IPS-15b (cell line): ENCODE results near the gene ZFYVE1.

ENCODE experiments used
- H3K27me3 ChIP-seq: one replicate; pipeline ENCODE4 v1.6.1; 2013; ENCODE audit warnings: low read length; ENCODE audit not compliant: control insufficient read depth, insufficient read depth
- H3K36me3 ChIP-seq: one replicate; pipeline ENCODE4 v1.6.1; 2013; ENCODE audit warnings: low read length; ENCODE audit not compliant: control insufficient read depth, insufficient read depth
- H3K4me1 ChIP-seq: one replicate; pipeline ENCODE4 v1.6.1; 2013; ENCODE audit warnings: mild to moderate bottlenecking, low read length; ENCODE audit not compliant: control insufficient read depth, insufficient read depth
- H3K4me3 ChIP-seq: one replicate; pipeline ENCODE4 v1.5.1; 2013; ENCODE audit warnings: low read depth, low read length
- H3K9ac ChIP-seq: one replicate; pipeline ENCODE4 v1.6.1; 2013; ENCODE audit warnings: low read depth, mild to moderate bottlenecking, low read length
- H3K9me3 ChIP-seq: one replicate; pipeline ENCODE4 v1.6.1; 2013; ENCODE audit warnings: mild to moderate bottlenecking, low read length; ENCODE audit not compliant: control insufficient read depth, insufficient read depth

ZFYVE1 gene

GRCh38 chr14:72929316-72930080 is 97.4 kb downstream of the ZFYVE1 start:
- Histone ChIP-seq H3K4me1 (peaks cover 20% of the 10 kb centered on the region), H3K27me3 (peaks cover 8% of the 10 kb centered on the region), H3K4me3 (no peak overlapping the region), H3K9me3 (no peaks in the 10 kb centered on the region), H3K9ac (no peak overlapping the region), H3K36me3 (no peaks in the 10 kb centered on the region)

GRCh38 chr14:72928872-72929271 is 98.0 kb downstream of the ZFYVE1 start:
- H3K9me3 ChIP-seq, result no peaks in the 10 kb centered on the region
- H3K27me3 ChIP-seq, result peaks cover 8% of the 10 kb centered on the region
- H3K4me3 ChIP-seq, result no peak overlapping the region
- no peak overlapping the region for H3K9ac ChIP-seq
- peaks cover 19% of the 10 kb centered on the region for H3K4me1 ChIP-seq
- H3K36me3 ChIP-seq, result no peaks in the 10 kb centered on the region

- Histone ChIP-seq H3K4me1 (peaks cover 11% of the 10 kb centered on the region), H3K4me3 (peak within 1 kb of the TSS; percentile 92), H3K27me3 (peaks cover 8% of the 10 kb centered on the region), H3K36me3 (no peaks in the 10 kb centered on the region), H3K9me3 (no peaks in the 10 kb centered on the region), H3K9ac (peak within 1 kb of the TSS; percentile 61)
Measured at GRCh38 chr14:72926292-72927028, 100.4 kb downstream of the ZFYVE1 start, which contains the start of gene DCAF4. DCAF4 (plus strand) TSS chr14:72926464; CDS start chr14:72937979, 11,515 bp downstream.

- peak overlapping the region; percentile 47 for H3K9ac ChIP-seq
- no peaks in the 10 kb centered on the region for H3K9me3 ChIP-seq
- peaks cover 11% of the 10 kb centered on the region for H3K4me1 ChIP-seq
- H3K4me3 ChIP-seq, result peak overlapping the region; percentile 79
- H3K36me3 ChIP-seq, result no peaks in the 10 kb centered on the region
- H3K27me3 ChIP-seq, result peaks cover 8% of the 10 kb centered on the region
Measured at GRCh38 chr14:72925815-72926291, 101.1 kb downstream of the ZFYVE1 start.

- H3K27me3 ChIP-seq, result peaks cover 8% of the 10 kb centered on the region
- peak overlapping the region; percentile 79 for H3K4me3 ChIP-seq
- H3K4me1 ChIP-seq, result peaks cover 6% of the 10 kb centered on the region
- peak overlapping the region; percentile 47 for H3K9ac ChIP-seq
- no peaks in the 10 kb centered on the region for H3K36me3 ChIP-seq
- H3K9me3 ChIP-seq, result no peaks in the 10 kb centered on the region
Measured at GRCh38 chr14:72925171-72925759, 101.6 kb downstream of the ZFYVE1 start.

GRCh38 chr14:72924337-72924736 is 102.6 kb downstream of the ZFYVE1 start:
- peaks cover 6% of the 10 kb centered on the region for H3K4me1 ChIP-seq

GRCh38 chr14:72921396-72921795 is 105.5 kb downstream of the ZFYVE1 start:
- Histone ChIP-seq H3K4me3 (no peak overlapping the region), H3K27me3 (peaks cover 8% of the 10 kb centered on the region), H3K9me3 (no peaks in the 10 kb centered on the region), H3K9ac (no peak overlapping the region), H3K36me3 (no peaks in the 10 kb centered on the region), H3K4me1 (peaks cover 6% of the 10 kb centered on the region)

More at GRCh38 chr14:72924337-72924736, 102.6 kb downstream of the ZFYVE1 start:
- Histone ChIP-seq H3K9ac (no peak overlapping the region), H3K4me3 (no peak overlapping the region), H3K9me3 (no peaks in the 10 kb centered on the region), H3K27me3 (peaks cover 8% of the 10 kb centered on the region), H3K36me3 (no peaks in the 10 kb centered on the region)

- Histone ChIP-seq H3K27me3 (no peaks in the 10 kb centered on the region), H3K9ac (no peak overlapping the region), H3K36me3 (no peaks in the 10 kb centered on the region), H3K9me3 (no peaks in the 10 kb centered on the region), H3K4me3 (no peak overlapping the region), H3K4me1 (no peaks in the 10 kb centered on the region)
Measured at GRCh38 chr14:72920008-72920407, 106.9 kb downstream of the ZFYVE1 start.
